ENCODE measurements around the gene TCP11X1.
"Not testable (repeated sequence)": the region's sequence is repeated elsewhere in the genome, so short reads cannot be mapped to it uniquely, and the experiment has no call there.

Gene TCP11X1

DNA sequence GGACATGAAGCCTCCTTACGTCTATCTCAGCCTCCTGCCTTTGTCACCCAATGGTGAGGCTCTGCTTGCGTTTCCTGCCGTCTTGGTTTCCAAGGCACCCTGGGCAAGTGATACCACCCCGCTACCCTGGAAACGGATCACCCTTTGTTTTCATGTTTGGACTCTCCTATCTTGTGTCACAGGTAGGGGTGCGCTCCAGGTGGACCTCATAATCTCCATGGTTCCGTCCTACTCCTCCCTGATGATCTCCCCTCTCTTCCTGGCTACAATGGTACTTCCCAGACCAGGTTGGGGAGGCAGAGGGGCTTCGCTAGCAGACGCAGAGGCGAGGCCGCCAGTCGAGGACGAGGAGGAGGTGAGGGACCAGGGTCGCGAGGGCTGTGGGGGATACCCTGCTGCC lies at the start of gene TCP11X1:
TCP11X1 (plus strand) TSS at position 316 of the 400 bp plus-strand sequence.
- not testable (repeated sequence) for DNase-seq

DNA sequence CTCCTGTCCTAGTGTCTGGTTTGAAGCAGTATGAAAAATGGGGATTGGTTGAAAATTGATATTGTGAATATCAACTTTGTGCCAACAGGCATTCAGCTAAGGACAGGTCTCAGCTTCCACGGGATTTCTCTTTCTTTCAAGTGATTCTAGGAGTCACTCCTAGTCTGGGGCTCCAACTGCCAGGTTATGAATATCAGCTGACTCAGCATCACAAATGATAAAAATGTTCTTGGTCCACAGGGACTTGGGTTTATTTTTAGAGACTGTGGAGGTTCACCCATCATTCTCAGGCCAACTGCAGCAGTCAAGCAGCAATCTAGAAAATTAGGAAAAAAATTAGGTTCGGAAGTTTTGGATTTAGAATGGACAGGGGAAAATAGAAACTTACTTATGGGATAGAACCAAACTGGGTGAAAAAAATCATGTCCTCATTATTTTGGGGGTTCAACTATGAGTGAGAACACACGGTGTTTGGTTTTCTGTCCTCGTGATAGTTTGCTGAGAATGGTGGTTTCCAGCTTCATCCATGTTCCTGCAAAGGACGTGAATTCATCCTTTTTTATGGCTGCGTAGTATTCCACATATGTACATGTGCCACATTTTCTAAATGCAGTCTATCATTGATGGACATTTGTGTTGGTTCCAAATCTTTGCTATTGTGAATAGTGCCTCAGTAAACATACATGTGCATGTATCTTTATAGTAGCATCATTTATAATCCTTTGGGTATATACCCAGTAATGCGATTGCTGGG lies 29.0 kb upstream of the TCP11X1 start:
- DNase-seq, result no peak

DNA sequence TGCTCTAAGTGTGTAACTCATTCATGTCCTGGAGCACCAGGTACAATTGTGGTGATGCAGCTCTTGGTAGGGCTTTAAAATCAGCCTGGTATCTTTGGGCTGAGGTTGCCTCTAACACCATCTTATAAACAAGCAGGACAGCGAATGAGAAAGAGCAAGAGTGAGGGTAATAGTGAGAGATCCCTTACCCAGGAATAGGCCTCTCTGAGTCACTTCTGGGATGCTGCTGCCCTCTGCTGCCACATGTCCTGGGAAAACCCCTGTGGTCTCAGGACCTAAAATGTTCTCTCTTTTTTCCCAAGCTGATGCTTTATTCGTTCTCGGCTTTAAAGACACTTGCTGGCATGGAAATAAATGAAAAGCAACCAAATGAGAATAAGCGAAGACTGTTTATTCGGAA lies 7.2 kb upstream of the TCP11X1 start:
- not testable (repeated sequence) for DNase-seq

DNA sequence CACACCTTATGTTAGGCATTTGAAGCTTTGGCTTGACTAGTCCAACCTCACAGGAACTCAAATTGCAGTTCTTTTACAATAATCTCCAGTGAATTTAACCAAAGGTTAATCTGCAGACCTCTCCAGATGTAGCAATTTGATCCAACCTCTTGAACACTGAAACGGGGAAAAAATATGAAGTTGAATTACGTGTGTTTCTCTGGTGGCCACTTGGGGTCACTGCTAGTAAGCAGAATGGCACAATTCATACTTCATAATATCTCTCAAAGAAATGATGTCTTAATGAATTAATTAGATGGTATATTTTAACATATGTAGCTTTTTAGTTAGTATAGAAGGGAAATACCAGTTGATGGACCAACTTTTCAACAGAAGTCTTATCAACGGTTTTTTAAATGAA lies 1.4 kb downstream of the TCP11X1 start:
- not testable (repeated sequence) for DNase-seq

DNA sequence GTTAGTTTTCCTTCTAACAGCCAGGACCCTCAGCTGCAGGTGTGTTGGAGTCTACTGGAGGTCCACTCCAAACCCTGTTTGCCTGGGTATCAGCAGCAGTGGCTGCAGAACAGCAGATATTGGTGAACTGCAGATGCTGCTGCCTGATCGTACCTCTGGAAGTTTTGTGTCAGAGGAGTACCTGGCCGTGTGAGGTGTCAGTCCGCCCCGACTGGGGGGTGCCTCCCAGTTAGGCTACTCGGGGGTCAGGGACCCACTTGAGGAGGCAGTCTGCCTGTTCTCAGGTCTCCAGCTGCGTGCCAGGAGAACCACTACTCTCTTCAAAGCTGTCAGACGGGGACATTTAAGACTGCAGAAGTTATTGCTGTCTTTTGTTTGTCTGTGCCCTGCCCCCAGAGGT lies 20.6 kb downstream of the TCP11X1 start:
- DNase-seq, result not testable (repeated sequence)

DNA sequence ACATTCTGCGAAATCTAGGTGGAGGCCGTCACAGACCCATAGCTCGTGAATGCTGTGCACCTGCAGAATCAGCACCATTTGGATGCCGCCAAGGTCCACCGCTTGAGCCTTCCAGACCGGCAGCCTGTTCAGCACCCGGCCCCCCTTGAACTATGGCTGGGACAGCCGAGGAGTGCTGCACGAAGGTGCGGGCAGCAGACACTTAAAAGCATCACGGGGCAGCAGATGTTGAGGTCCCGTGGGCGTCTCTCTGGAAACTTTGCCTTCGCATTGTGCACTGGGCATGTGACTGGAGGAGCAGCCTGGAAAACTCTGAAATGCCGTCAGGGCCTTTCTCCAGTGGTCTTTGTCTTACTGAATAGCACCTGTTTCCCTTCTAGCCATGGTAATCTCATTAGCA lies 25.2 kb downstream of the TCP11X1 start:
- not testable (repeated sequence) for DNase-seq

DNA sequence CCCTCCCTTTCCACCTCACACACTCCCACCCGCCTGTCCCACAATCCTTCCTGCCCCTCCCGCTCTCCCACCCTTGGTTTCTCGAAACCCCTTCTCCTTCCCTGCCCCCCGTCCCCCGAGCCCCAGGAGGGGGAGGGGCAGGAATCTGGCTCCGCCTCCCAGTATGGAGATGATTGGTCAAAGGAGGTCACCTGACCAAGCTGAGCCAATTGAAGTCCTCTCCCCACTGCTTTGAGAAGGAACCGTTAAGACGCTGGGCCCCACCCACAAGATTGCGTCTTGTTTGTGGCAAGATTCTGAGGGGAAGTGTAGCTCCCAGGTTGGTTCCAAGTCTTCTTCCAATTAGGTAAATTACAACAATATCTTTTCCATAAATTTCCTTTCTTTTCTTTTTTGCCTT lies 31.8 kb downstream of the TCP11X1 start, which contains the start of gene NXF2:
NXF2 (plus strand) TSS at position 275 of the 400 bp plus-strand sequence. CDS start 59,912 bp downstream, outside the sequence.
- DNase-seq, result not testable (repeated sequence)

DNA sequence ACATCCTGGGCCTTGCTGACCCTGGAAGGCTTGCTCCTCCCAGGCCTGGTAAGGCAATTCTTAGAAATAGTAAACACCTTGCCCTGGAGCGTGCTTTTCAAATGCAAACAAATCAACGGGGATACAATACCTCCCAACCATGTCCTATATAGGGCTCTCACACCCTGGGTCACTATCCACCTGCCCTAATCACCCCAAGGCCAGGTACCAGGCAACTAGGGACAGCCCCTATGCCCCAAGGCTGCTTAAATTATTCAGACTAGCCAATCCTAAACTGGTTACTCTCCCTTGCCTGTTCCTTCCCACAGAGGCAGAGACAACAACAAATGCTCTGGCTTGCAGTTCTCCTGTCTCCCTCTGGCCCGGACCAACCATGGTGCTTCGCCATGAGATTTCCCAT lies 57.1 kb downstream of the TCP11X1 start:
- not testable (repeated sequence) for DNase-seq
